Measurements from ENCODE around the gene HHIPL1.

DNA sequence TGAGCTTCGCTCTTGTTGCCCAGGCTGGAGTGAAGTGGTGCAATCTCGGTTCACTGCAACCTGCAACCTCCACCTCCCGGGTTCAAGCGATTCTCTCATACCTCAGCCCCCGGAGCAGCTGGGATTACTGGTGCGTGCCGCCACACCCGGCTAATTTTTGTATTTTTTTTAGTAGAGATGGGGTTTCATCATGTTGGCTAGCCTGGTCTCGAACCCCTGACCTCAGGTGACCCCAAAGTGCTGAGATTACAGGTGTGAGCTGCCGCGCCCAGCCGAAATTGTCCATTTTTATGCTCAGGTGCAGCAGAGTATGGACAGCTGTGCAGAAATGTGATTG lies 20.0 kb downstream of the HHIPL1 start:
- TF ChIP-seq POLR2A (IDR thresholded peaks at IDR 0.05) = no peak
- TF ChIP-seq, protein P1, sequence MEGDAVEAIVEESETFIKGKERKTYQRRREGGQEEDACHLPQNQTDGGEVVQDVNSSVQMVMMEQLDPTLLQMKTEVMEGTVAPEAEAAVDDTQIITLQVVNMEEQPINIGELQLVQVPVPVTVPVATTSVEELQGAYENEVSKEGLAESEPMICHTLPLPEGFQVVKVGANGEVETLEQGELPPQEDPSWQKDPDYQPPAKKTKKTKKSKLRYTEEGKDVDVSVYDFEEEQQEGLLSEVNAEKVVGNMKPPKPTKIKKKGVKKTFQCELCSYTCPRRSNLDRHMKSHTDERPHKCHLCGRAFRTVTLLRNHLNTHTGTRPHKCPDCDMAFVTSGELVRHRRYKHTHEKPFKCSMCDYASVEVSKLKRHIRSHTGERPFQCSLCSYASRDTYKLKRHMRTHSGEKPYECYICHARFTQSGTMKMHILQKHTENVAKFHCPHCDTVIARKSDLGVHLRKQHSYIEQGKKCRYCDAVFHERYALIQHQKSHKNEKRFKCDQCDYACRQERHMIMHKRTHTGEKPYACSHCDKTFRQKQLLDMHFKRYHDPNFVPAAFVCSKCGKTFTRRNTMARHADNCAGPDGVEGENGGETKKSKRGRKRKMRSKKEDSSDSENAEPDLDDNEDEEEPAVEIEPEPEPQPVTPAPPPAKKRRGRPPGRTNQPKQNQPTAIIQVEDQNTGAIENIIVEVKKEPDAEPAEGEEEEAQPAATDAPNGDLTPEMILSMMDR (IDR thresholded peaks at IDR 0.05) = no peak
